Stimulated activated CD4-positive, alpha-beta T cell treated with anti-CD3 and anti-CD28 coated beads, Interleukin-15, amount 100 ng/mL, for 24 hours (primary cell): Measurements from ENCODE around the gene GOLPH3L.
A peak's percentile ranks its signal among the peaks of the same experiment; 100 is the strongest.
"Not testable (repeated sequence)": the region's sequence is repeated elsewhere in the genome, so short reads cannot be mapped to it uniquely, and the experiment has no call there.

Experiments used
- DNase-seq: peaks from one replicate; pipeline ENCODE4 v3.0.0-alpha.2; 2020

The GOLPH3L gene

GRCh38 chr1:150696995-150697927 is at the start of gene GOLPH3L:
TSS of gene GOLPH3L (minus strand) at chr1:150697154. CDS start at chr1:150694838, 2,316 bp downstream.
- DNase-seq, result peak; percentile 92

- DNase-seq, result no peak
Measured at GRCh38 chr1:150730130-150730721, 33.3 kb upstream of the GOLPH3L start.

GRCh38 chr1:150724336-150724735 is 27.4 kb upstream of the GOLPH3L start:
- no peak for DNase-seq

- DNase-seq, result no peak
Measured at GRCh38 chr1:150720703-150721102, 23.7 kb upstream of the GOLPH3L start, which contains the start of gene HORMAD1. TSS of gene HORMAD1 (minus strand) at chr1:150720895. CDS start at chr1:150719505, 1,390 bp downstream.

GRCh38 chr1:150720098-150720497 is 23.1 kb upstream of the GOLPH3L start:
- no peak for DNase-seq

GRCh38 chr1:150718225-150718891 is 21.4 kb upstream of the GOLPH3L start:
- DNase-seq, result no peak

- not testable (repeated sequence) for DNase-seq
Measured at GRCh38 chr1:150709031-150709430, 12.1 kb upstream of the GOLPH3L start.

GRCh38 chr1:150708595-150708994 is 11.6 kb upstream of the GOLPH3L start:
- DNase-seq, result peak; percentile 54

GRCh38 chr1:150706091-150706490 is 9.1 kb upstream of the GOLPH3L start:
- DNase-seq, result no peak

- DNase-seq, result no peak
Measured at GRCh38 chr1:150703427-150703826, 6.5 kb upstream of the GOLPH3L start.

GRCh38 chr1:150696590-150696989 is 364 bp downstream of the GOLPH3L start:
- no peak for DNase-seq

- no peak for DNase-seq
Measured at GRCh38 chr1:150696162-150696561, 792 bp downstream of the GOLPH3L start.

- no peak for DNase-seq
Measured at GRCh38 chr1:150695561-150695960, 1.4 kb downstream of the GOLPH3L start.

GRCh38 chr1:150692720-150693119 is 4.2 kb downstream of the GOLPH3L start:
- no peak for DNase-seq

- no peak for DNase-seq
Measured at GRCh38 chr1:150688763-150689162, 8.2 kb downstream of the GOLPH3L start.

- no peak for DNase-seq
Measured at GRCh38 chr1:150686275-150686674, 10.7 kb downstream of the GOLPH3L start.

- DNase-seq, result no peak
Measured at GRCh38 chr1:150683914-150684313, 13.0 kb downstream of the GOLPH3L start.

- no peak for DNase-seq
Measured at GRCh38 chr1:150678988-150679387, 18.0 kb downstream of the GOLPH3L start.

GRCh38 chr1:150674881-150675280 is 22.1 kb downstream of the GOLPH3L start:
- DNase-seq, result no peak

- DNase-seq, result no peak
Measured at GRCh38 chr1:150663321-150663720, 33.6 kb downstream of the GOLPH3L start.

- DNase-seq, result no peak
Measured at GRCh38 chr1:150662811-150663210, 34.1 kb downstream of the GOLPH3L start.

- no peak for DNase-seq
Measured at GRCh38 chr1:150661156-150661555, 35.8 kb downstream of the GOLPH3L start.

GRCh38 chr1:150660584-150660983 is 36.4 kb downstream of the GOLPH3L start:
- no peak for DNase-seq
